Measurements from ENCODE around the gene ARHGAP19. TPM values are rescaled to one million over a fixed set of nuclear protein-coding genes. Genes with fewer than 3 reads are reported as not detected.

ARHGAP19 gene
- polyA plus RNA-seq, 1 donor from 2014 or later: 5.2 TPM

- no peak overlapping the region for H2AFZ ChIP-seq (ENCODE audit: low read depth, low read length)
- H3K27ac ChIP-seq (ENCODE audit: low read length): no peak overlapping the region
- no peaks in the 10 kb centered on the region for H3K9me2 ChIP-seq (ENCODE audit: insufficient read depth, low read length)
- H3K9ac ChIP-seq (ENCODE audit: low read length): no peak overlapping the region
- H3K4me3 ChIP-seq (ENCODE audit: low read length): no peak overlapping the region
- no peaks in the 10 kb centered on the region for H3K9me3 ChIP-seq (ENCODE audit: low read length)
- H3K4me2 ChIP-seq (ENCODE audit: low read length): no peak overlapping the region
- H3K27me3 ChIP-seq (ENCODE audit: insufficient read depth, low read depth, low read length): peaks cover 35% of the 10 kb centered on the region
- H3K36me3 ChIP-seq (ENCODE audit: insufficient read depth, low read length): no peaks in the 10 kb centered on the region
- no peaks in the 10 kb centered on the region for H4K20me1 ChIP-seq (ENCODE audit: insufficient read depth)
- no peaks in the 10 kb centered on the region for H3K79me2 ChIP-seq (replicated peaks; ENCODE audit: insufficient read depth, low read length)
- H3F3A ChIP-seq (ENCODE audit: insufficient read depth, low read length, poor library complexity, severe bottlenecking): no peaks in the 10 kb centered on the region
- TF ChIP-seq EZH2 (IDR thresholded peaks at IDR 0.05; ENCODE audit: borderline replicate concordance, insufficient read depth, low read length, poor library complexity, severe bottlenecking) (no peak), SMC3 (conservative IDR thresholded peaks at IDR 0.05; ENCODE audit: poor library complexity) (no peak), MXI1 (conservative IDR thresholded peaks at IDR 0.05; ENCODE audit: poor library complexity, severe bottlenecking) (no peak), EP300 (conservative IDR thresholded peaks at IDR 0.05; ENCODE audit: poor library complexity, severe bottlenecking) (no peak), RAD21 (conservative IDR thresholded peaks at IDR 0.05) (no peak), TAF1 (IDR thresholded peaks at IDR 0.05; ENCODE audit: low read depth) (no peak), CTCF (IDR thresholded peaks at IDR 0.05; ENCODE audit: poor library complexity, severe bottlenecking) (no peak), REST (IDR thresholded peaks at IDR 0.05; ENCODE audit: borderline replicate concordance) (no peak), POLR2AphosphoS5 (IDR thresholded peaks at IDR 0.05) (no peak)
Measured at GRCh38 chr10:97200616-97201015, 91.8 kb downstream of the ARHGAP19 start.

- TF ChIP-seq TAF1 (IDR thresholded peaks at IDR 0.05; ENCODE audit: low read depth): no peak
- no peak for TF ChIP-seq EZH2 (IDR thresholded peaks at IDR 0.05; ENCODE audit: borderline replicate concordance, insufficient read depth, low read length, poor library complexity, severe bottlenecking)
- no peak for TF ChIP-seq EP300 (conservative IDR thresholded peaks at IDR 0.05; ENCODE audit: poor library complexity, severe bottlenecking)
- TF ChIP-seq POLR2AphosphoS5 (IDR thresholded peaks at IDR 0.05): no peak
- no peak for TF ChIP-seq MXI1 (conservative IDR thresholded peaks at IDR 0.05; ENCODE audit: poor library complexity, severe bottlenecking)
- no peak for TF ChIP-seq RAD21 (conservative IDR thresholded peaks at IDR 0.05)
- TF ChIP-seq SMC3 (conservative IDR thresholded peaks at IDR 0.05; ENCODE audit: poor library complexity): no peak
- no peak for TF ChIP-seq CTCF (IDR thresholded peaks at IDR 0.05; ENCODE audit: poor library complexity, severe bottlenecking)
- no peak for TF ChIP-seq REST (IDR thresholded peaks at IDR 0.05; ENCODE audit: borderline replicate concordance)
- no peak overlapping the region for H3K4me3 ChIP-seq (ENCODE audit: low read length)
- H2AFZ ChIP-seq (ENCODE audit: low read depth, low read length): no peak overlapping the region
- H4K20me1 ChIP-seq (ENCODE audit: insufficient read depth): no peaks in the 10 kb centered on the region
- peaks cover 41% of the 10 kb centered on the region for H3K27me3 ChIP-seq (ENCODE audit: insufficient read depth, low read depth, low read length)
- no peak overlapping the region for H3K9ac ChIP-seq (ENCODE audit: low read length)
- H3K4me2 ChIP-seq (ENCODE audit: low read length): no peak overlapping the region
- H3K79me2 ChIP-seq (replicated peaks; ENCODE audit: insufficient read depth, low read length): no peaks in the 10 kb centered on the region
- no peak overlapping the region for H3K27ac ChIP-seq (ENCODE audit: low read length)
- H3K9me2 ChIP-seq (ENCODE audit: insufficient read depth, low read length): no peaks in the 10 kb centered on the region
- no peaks in the 10 kb centered on the region for H3K36me3 ChIP-seq (ENCODE audit: insufficient read depth, low read length)
- no peaks in the 10 kb centered on the region for H3K9me3 ChIP-seq (ENCODE audit: low read length)
- no peaks in the 10 kb centered on the region for H3F3A ChIP-seq (ENCODE audit: insufficient read depth, low read length, poor library complexity, severe bottlenecking)
Measured at GRCh38 chr10:97199152-97199551, 93.3 kb downstream of the ARHGAP19 start.

Measured in neural cell (in vitro differentiated cells).